T-helper 17 cell (primary cell): ENCODE measurements around the gene FOXO1. TPM values are rescaled to one million over a fixed set of nuclear protein-coding genes. Genes with fewer than 3 reads are reported as not detected.
"Not testable (repeated sequence)": the region's sequence is repeated elsewhere in the genome, so short reads cannot be mapped to it uniquely, and the experiment has no call there.

ENCODE experiments used
- ATAC-seq: fragments of 150-1000 bp; cut with Tn5 transposase; 2 replicates; pipeline ENCODE4 v1.10.0; 2021; ENCODE audit warnings: mild to moderate bottlenecking, moderate library complexity
- DNase-seq, 3 donors: peaks; one replicate each; pipeline versions ENCODE4 v3.0.0 to v3.0.0-alpha.2; 2020 to 2021
- H3K9me3 ChIP-seq: one replicate; pipeline ENCODE4 v1.7.0; 2013; ENCODE audit warnings: low read length, mild to moderate bottlenecking; ENCODE audit not compliant: control insufficient read depth, poor library complexity, severe bottlenecking
- H3K27ac Mint-ChIP-seq: one replicate; pipeline ENCODE4 v1.8.0; 2022; ENCODE audit warnings: mild to moderate bottlenecking, moderate library complexity, mixed read lengths
- H3K27me3 Mint-ChIP-seq: one replicate; pipeline ENCODE4 v1.8.0; 2022; ENCODE audit warnings: mixed read lengths
- H3K36me3 Mint-ChIP-seq: one replicate; pipeline ENCODE4 v1.8.0; 2022; ENCODE audit warnings: low read depth, mixed read lengths
- H3K4me1 Mint-ChIP-seq: one replicate; pipeline ENCODE4 v1.8.0; 2022; ENCODE audit warnings: mild to moderate bottlenecking, mixed read lengths
- H3K4me3 Mint-ChIP-seq: one replicate; pipeline ENCODE4 v1.8.0; 2022; ENCODE audit warnings: mild to moderate bottlenecking, moderate library complexity, mixed read lengths
- total RNA-seq, 4 donors: library from RNA in 2 of 4; stranded (reverse) in 2 of 4; gene quantifications; one replicate each; pipeline ENCODE4 v1.2.3 and lab custom pipeline; 2022 to 2026

The FOXO1 gene
- total RNA-seq: 10 to 100 TPM; 72.9 to 86.1 TPM
- 51.6 to 110 reads per million in 2 donors for total RNA-seq (lab: John Stamatoyannopoulos, UW)

- Mint-ChIP-seq H3K27me3 (no peaks in the 10 kb centered on the region), H3K4me1 (peaks cover 19% of the 10 kb centered on the region), H3K27ac (peak within 1 kb of the TSS; percentile 96), H3K36me3 (peaks cover 2% of the 10 kb centered on the region), H3K4me3 (peak within 1 kb of the TSS; percentile 94)
- no peaks in the 10 kb centered on the region for H3K9me3 ChIP-seq
- ATAC-seq (peak; percentile 79), DNase-seq (peak; percentile 88 to 93 (median 90))
These were observed at the start of gene FOXO1 for GRCh38 chr13:40666045-40666932. Gene FOXO1, minus strand, starts transcription at chr13:40666641. Its CDS starts 429 bp downstream, at chr13:40666212.

GRCh38 chr13:40714433-40714832 is 48.0 kb upstream of the FOXO1 start:
- not testable (repeated sequence) for H3K4me1 Mint-ChIP-seq, H3K27me3 Mint-ChIP-seq, ATAC-seq, H3K36me3 Mint-ChIP-seq, H3K9me3 ChIP-seq, H3K27ac Mint-ChIP-seq, DNase-seq, H3K4me3 Mint-ChIP-seq

DNA sequence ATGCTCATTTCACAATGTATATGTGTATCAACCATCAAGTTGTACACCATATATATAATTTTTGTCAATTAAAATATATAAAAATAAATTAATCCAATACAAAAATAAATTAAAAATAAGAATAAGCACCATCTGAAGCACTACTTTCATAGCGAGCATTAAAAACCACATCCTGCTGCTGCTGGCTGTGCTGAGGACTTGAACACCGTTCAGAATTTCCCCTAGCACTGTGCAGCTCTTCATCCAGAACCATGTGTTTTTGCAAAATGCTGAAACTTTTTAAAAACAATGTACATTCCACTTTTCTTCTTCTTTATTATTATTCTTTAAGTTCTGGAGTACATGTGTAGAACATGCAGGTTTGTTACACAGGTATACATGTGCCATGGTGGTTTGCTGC is 40.0 kb upstream of the FOXO1 start:
- no peaks in the 10 kb centered on the region for H3K9me3 ChIP-seq
- Mint-ChIP-seq H3K27me3 (no peaks in the 10 kb centered on the region), H3K4me1 (no peaks in the 10 kb centered on the region), H3K27ac (no peak overlapping the region), H3K36me3 (peaks cover 2% of the 10 kb centered on the region), H3K4me3 (no peak overlapping the region)
- DNase-seq (no peak), ATAC-seq (peak; percentile 59)

GRCh38 chr13:40697711-40698110 is 31.3 kb upstream of the FOXO1 start:
- Mint-ChIP-seq H3K27me3 (no peaks in the 10 kb centered on the region), H3K4me3 (no peak overlapping the region), H3K4me1 (no peaks in the 10 kb centered on the region), H3K27ac (no peak overlapping the region), H3K36me3 (no peaks in the 10 kb centered on the region)
- no peak for ATAC-seq
- DNase-seq: no peak
- H3K9me3 ChIP-seq: no peaks in the 10 kb centered on the region

DNA sequence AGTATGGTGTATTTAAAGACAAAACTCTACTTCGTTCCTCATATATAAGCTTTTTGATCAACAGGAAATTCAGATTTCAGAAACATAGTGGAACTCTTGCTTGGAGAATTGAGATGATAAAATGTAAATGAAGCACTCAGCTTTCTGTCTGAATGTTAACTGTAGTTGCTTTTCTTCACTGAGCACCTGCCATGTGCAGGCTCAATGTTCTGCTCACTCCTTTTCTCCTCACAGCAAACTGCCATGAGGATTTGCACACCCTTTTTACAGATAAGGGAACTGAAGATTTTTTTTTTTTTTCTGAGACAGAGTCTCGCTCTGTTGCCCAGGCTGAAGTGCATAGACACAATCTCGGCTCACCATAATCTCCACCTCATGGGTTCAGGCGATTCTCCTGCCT is 28.0 kb upstream of the FOXO1 start:
- DNase-seq: no peak
- H3K4me1 Mint-ChIP-seq: no peaks in the 10 kb centered on the region
- no peak overlapping the region for H3K27ac Mint-ChIP-seq
- no peaks in the 10 kb centered on the region for H3K9me3 ChIP-seq
- no peaks in the 10 kb centered on the region for H3K27me3 Mint-ChIP-seq
- H3K4me3 Mint-ChIP-seq: no peak overlapping the region
- no peaks in the 10 kb centered on the region for H3K36me3 Mint-ChIP-seq
- no peak for ATAC-seq

GRCh38 chr13:40692946-40693345 is 26.5 kb upstream of the FOXO1 start:
- Mint-ChIP-seq H3K36me3 (no peaks in the 10 kb centered on the region), H3K27me3 (no peaks in the 10 kb centered on the region), H3K4me1 (no peaks in the 10 kb centered on the region), H3K4me3 (no peak overlapping the region), H3K27ac (no peak overlapping the region)
- DNase-seq (no peak), ATAC-seq (no peak)
- no peaks in the 10 kb centered on the region for H3K9me3 ChIP-seq

DNA sequence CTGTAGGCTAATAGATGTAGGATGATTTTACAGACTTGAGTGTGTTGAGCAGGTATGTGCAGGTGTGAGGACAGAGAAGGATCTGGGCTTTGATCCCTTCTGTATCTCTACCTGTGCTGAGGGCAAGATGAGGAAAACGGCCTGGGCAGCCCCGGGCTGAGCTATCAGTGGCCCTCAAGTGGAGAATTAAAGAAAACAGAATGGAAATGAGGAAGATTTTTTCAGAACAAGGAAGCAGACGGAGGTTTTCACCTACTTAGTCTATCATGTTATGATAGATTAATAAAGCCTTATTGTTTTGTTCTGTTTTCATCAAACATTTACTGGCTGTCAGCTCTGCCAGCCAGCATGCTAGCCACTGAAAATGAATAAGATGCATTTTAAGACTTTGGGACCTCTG is 22.3 kb upstream of the FOXO1 start:
- H3K9me3 ChIP-seq: no peaks in the 10 kb centered on the region
- Mint-ChIP-seq H3K36me3 (no peaks in the 10 kb centered on the region), H3K4me1 (no peaks in the 10 kb centered on the region), H3K27ac (no peak overlapping the region), H3K4me3 (no peak overlapping the region), H3K27me3 (no peaks in the 10 kb centered on the region)
- DNase-seq: no peak
- no peak for ATAC-seq

- Mint-ChIP-seq H3K36me3 (no peaks in the 10 kb centered on the region), H3K4me1 (peaks cover 5% of the 10 kb centered on the region), H3K27me3 (no peaks in the 10 kb centered on the region), H3K27ac (peak overlapping the region; percentile 73), H3K4me3 (no peak overlapping the region)
- ATAC-seq (peak; percentile 44), DNase-seq (no peak)
- no peaks in the 10 kb centered on the region for H3K9me3 ChIP-seq
These were observed 16.2 kb upstream of the FOXO1 start for GRCh38 chr13:40682449-40683240.

- Mint-ChIP-seq H3K4me3 (no peak overlapping the region), H3K4me1 (peaks cover 5% of the 10 kb centered on the region), H3K36me3 (no peaks in the 10 kb centered on the region), H3K27ac (peak overlapping the region; percentile 73), H3K27me3 (no peaks in the 10 kb centered on the region)
- DNase-seq (no peak), ATAC-seq (no peak)
- H3K9me3 ChIP-seq: no peaks in the 10 kb centered on the region
These were observed 15.1 kb upstream of the FOXO1 start for GRCh38 chr13:40681341-40682146.

DNA sequence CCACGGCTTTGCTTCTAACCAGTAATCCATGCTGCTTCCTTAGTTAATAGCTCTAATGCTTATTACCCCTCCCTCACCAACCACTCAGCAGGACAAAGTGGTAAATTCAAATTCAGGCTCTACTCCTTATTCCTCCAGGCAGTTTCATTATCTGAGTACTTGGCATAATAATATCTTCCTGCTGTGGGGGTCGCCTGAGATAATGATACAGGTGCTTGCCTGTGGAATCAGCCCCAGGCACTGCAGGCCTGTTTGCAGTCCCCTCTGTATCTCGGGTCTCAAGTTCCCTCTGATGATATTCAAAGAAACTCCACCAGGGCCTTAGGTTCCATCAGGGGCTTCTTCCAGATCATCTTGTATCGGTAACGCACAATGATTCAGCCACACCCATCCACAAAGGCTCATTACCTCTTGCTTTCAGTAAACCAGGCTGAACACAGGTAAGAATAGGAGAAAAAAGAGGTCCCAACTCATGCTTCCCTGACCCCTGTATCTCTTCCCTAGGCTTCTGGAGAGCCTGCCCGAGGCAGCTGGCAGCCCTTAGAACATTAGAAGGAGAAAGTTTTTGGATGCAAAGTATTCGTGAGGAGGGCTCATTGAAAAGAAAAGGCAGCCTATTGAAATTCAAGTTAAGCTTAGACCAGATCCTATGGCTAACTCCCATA is 14.3 kb upstream of the FOXO1 start:
- Mint-ChIP-seq H3K27ac (no peak overlapping the region), H3K27me3 (no peaks in the 10 kb centered on the region), H3K4me3 (no peak overlapping the region), H3K36me3 (no peaks in the 10 kb centered on the region), H3K4me1 (peaks cover 5% of the 10 kb centered on the region)
- DNase-seq (no peak), ATAC-seq (no peak)
- no peaks in the 10 kb centered on the region for H3K9me3 ChIP-seq

GRCh38 chr13:40679480-40679985 is 13.1 kb upstream of the FOXO1 start:
- H3K36me3 Mint-ChIP-seq: no peaks in the 10 kb centered on the region
- H3K9me3 ChIP-seq: no peaks in the 10 kb centered on the region
- peaks cover 5% of the 10 kb centered on the region for H3K4me1 Mint-ChIP-seq
- no peaks in the 10 kb centered on the region for H3K27me3 Mint-ChIP-seq
- ATAC-seq (no peak), DNase-seq (no peak)
- no peak overlapping the region for H3K4me3 Mint-ChIP-seq
- H3K27ac Mint-ChIP-seq: no peak overlapping the region

DNA sequence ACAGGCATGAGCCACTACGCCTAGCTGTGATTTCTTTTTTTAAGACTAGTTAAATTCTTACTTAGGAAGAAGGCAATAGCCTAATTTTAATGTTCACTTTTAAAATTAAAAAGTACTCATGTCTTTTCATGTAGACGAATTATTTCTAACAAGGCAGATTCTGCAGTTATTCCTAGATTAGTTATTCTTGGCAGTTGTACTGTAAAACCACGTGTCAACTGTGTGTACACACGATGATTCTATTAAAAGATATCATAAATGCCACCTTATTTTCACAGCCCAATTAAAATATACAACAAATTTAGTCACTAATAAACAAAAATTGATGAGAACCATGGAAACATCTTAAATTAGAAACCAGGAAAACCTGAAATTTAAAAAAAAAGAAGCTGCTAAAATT is 10.6 kb upstream of the FOXO1 start:
- Mint-ChIP-seq H3K4me1 (peaks cover 2% of the 10 kb centered on the region), H3K27me3 (no peaks in the 10 kb centered on the region), H3K27ac (no peak overlapping the region), H3K4me3 (no peak overlapping the region), H3K36me3 (no peaks in the 10 kb centered on the region)
- ATAC-seq: no peak
- no peaks in the 10 kb centered on the region for H3K9me3 ChIP-seq
- DNase-seq: no peak
